ENCODE measurements around the gene DOLK. TPM values are rescaled to one million over a fixed set of nuclear protein-coding genes. Genes with fewer than 3 reads are reported as not detected.
A peak's percentile ranks its signal among the peaks of the same experiment; 100 is the strongest.

DOLK gene
- total RNA-seq, 1 experiment from 2014 or later: 14.8 TPM

GRCh38 chr9:128940271-128940921, 7.0 kb downstream of the DOLK start (continued):
- TF ChIP-seq ZNF532 (CRISPR knock-in tag; IDR thresholded peaks at IDR 0.05; ENCODE audit: borderline replicate concordance) (no peak), FOXP1 (CRISPR knock-in tag; IDR thresholded peaks at IDR 0.05; ENCODE audit: borderline replicate concordance) (no peak)

- TF ChIP-seq ZNF532 (CRISPR knock-in tag; IDR thresholded peaks at IDR 0.05; ENCODE audit: borderline replicate concordance) (no peak), ZNF263 (CRISPR knock-in tag; IDR thresholded peaks at IDR 0.05; ENCODE audit: low read depth) (no peak), PRDM15 (CRISPR knock-in tag; IDR thresholded peaks at IDR 0.05) (peak; percentile 51), MYBL2 (CRISPR knock-in tag; IDR thresholded peaks at IDR 0.05) (no peak), CREM (CRISPR knock-in tag; IDR thresholded peaks at IDR 0.05) (no peak), IRF1 (CRISPR knock-in tag; IDR thresholded peaks at IDR 0.05) (no peak), ELF4 (CRISPR knock-in tag; IDR thresholded peaks at IDR 0.05; ENCODE audit: low read depth) (no peak), TCF7 (CRISPR knock-in tag; IDR thresholded peaks at IDR 0.05; ENCODE audit: low read depth) (no peak)
- no peaks in the 10 kb centered on the region for H3K4me1 Mint-ChIP-seq
- POLR2A ChIA-PET: interaction anchor here (0.5 kb wide), 1 partner anchor 96 kb away, joined by 3 read pairs; no protein-coding TSS in a partner anchor
- CTCF ChIA-PET: interaction anchor here (0.7 to 1.6 kb wide), 3 partner anchors 9 to 499 kb away, joined by 3 to 5 read pairs (median 4); no protein-coding TSS in a partner anchor
- no peak overlapping the region for H3K4me3 Mint-ChIP-seq
- ATAC-seq: no peak
- DNase-seq (ENCODE audit: low spot score): no peak
- H3K9me3 Mint-ChIP-seq: no peaks in the 10 kb centered on the region
- no peak overlapping the region for H3K27ac Mint-ChIP-seq
- H3K36me3 Mint-ChIP-seq: no peaks in the 10 kb centered on the region
- H3K27me3 Mint-ChIP-seq (ENCODE audit: low read depth): no peaks in the 10 kb centered on the region
Observed at GRCh38 chr9:128937310-128938165, 9.9 kb downstream of the DOLK start.
